ENCODE data around the gene LIMK1. TPM values are rescaled to one million over a fixed set of nuclear protein-coding genes. Genes with fewer than 3 reads are reported as not detected.

The LIMK1 gene
- total and polyA plus RNA-seq, 2 of the 13 experiments (the other 11 are each of a cell fraction or from before 2014, with no cell fraction given) = 8.9 to 18.8 TPM

DNA sequence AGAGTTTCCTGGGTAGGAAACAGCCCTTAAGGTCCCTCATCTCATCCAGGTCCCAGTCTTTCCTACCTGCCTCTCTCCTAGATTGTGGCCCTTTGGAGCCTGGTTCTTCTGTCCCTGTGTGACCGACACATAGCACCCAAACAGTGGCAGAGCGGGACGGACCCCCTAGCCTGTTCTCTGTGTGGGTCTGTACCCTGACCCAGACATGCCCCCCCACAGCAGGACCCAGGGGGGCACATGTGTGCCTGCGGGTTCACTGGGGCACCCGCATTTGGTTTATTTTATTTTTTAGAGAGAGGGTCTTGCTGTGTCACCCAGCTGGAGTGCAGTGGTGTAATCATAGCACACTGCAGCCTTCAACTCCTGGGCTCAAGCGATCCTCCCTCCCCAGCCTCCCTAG, 11.5 kb downstream of the LIMK1 start (continued):
- no peak for TF ChIP-seq ZNF772 (CRISPR knock-in tag; IDR thresholded peaks at IDR 0.05)
- no peak for TF ChIP-seq ZNF234 (CRISPR knock-in tag; conservative IDR thresholded peaks at IDR 0.05)
- TF ChIP-seq, protein P1, sequence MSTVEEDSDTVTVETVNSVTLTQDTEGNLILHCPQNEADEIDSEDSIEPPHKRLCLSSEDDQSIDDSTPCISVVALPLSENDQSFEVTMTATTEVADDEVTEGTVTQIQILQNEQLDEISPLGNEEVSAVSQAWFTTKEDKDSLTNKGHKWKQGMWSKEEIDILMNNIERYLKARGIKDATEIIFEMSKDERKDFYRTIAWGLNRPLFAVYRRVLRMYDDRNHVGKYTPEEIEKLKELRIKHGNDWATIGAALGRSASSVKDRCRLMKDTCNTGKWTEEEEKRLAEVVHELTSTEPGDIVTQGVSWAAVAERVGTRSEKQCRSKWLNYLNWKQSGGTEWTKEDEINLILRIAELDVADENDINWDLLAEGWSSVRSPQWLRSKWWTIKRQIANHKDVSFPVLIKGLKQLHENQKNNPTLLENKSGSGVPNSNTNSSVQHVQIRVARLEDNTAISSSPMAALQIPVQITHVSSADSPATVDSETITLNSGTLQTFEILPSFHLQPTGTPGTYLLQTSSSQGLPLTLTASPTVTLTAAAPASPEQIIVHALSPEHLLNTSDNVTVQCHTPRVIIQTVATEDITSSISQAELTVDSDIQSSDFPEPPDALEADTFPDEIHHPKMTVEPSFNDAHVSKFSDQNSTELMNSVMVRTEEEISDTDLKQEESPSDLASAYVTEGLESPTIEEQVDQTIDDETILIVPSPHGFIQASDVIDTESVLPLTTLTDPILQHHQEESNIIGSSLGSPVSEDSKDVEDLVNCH (CRISPR knock-in tag; IDR thresholded peaks at IDR 0.05) = no peak

GRCh38 chr7:74097937-74098614, 14.5 kb downstream of the LIMK1 start:
- Histone ChIP-seq H3K27me3 (ENCODE audit: control insufficient read depth in 1 of 2, insufficient read depth in 2 of 2, low read length in 2 of 2) (no peaks in the 10 kb centered on the region), H3K9ac (ENCODE audit: insufficient read depth, low read depth, low read length) (no peak overlapping the region), H3K4me2 (ENCODE audit: low read depth, low read length) (no peak overlapping the region), H3K9me3 (ENCODE audit: low read length) (no peaks in the 10 kb centered on the region), H2AFZ (ENCODE audit: low read length) (no peak overlapping the region), H3K27ac (ENCODE audit: extremely low read length, insufficient read depth, low read length) (no peak overlapping the region), H3K36me3 (replicated peaks in 1 of 2; ENCODE audit: control insufficient read depth in 1 of 2, insufficient read depth in 2 of 2, low read length in 2 of 2) (peaks cover 0 to 13% of the 10 kb centered on the region in 2 experiments; a peak in 3 of 5 replicates), H3K79me2 (ENCODE audit: insufficient read depth, low read length) (no peaks in the 10 kb centered on the region), H4K20me1 (ENCODE audit: insufficient read depth, low read length) (no peaks in the 10 kb centered on the region), H3K4me3 (replicated peaks in 1 of 3; ENCODE audit: insufficient read depth in 1 of 3, low read depth in 2 of 3, low read length in 3 of 3) (no peak overlapping the region), H3K4me1 (ENCODE audit: insufficient read depth, low read length) (no peaks in the 10 kb centered on the region)
- BruUV-seq (replicated peaks) = no TSS peak
- POLR2A ChIA-PET = no interaction called here
- over 99% methylated on average over 10 of the region's 11 CpGs for whole genome bisulfite sequencing (ENCODE audit: low lambda C conversion rate)
- CTCF ChIA-PET (ENCODE audit: low intra/inter-chr PET ratio, low total read pairs) = no interaction called here
- intact Hi-C loops (cut with micrococcal nuclease; ENCODE audit: unreplicated experiment) (no loop called here), in situ Hi-C loops (cut with HindIII; ENCODE audit: extremely low pct_ligation_motif_present, low pct_unique_long_range_greater_than_20kb) (no loop called here)
- no peak for TF ChIP-seq ZNF292 (CRISPR knock-in tag; IDR thresholded peaks at IDR 0.05; ENCODE audit: borderline replicate concordance, low read depth)
- no peak for TF ChIP-seq SP1 (IDR thresholded peaks at IDR 0.05)
- no peak for TF ChIP-seq SP1 (CRISPR knock-in tag; IDR thresholded peaks at IDR 0.05)
- no peak for TF ChIP-seq HDAC2 (CRISPR knock-in tag; IDR thresholded peaks at IDR 0.05)
- TF ChIP-seq, protein P2, sequence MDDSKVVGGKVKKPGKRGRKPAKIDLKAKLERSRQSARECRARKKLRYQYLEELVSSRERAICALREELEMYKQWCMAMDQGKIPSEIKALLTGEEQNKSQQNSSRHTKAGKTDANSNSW (CRISPR knock-in tag; IDR thresholded peaks at IDR 0.05; ENCODE audit: borderline replicate concordance) = no peak
- TF ChIP-seq ZFP36L2 (CRISPR knock-in tag; IDR thresholded peaks at IDR 0.05) = no peak
- TF ChIP-seq TMF1 (CRISPR knock-in tag; IDR thresholded peaks at IDR 0.05; ENCODE audit: low read depth) = no peak
- TF ChIP-seq PHF8 (CRISPR knock-in tag; IDR thresholded peaks at IDR 0.05) = no peak
- no peak for TF ChIP-seq KLF12 (CRISPR knock-in tag; IDR thresholded peaks at IDR 0.05; ENCODE audit: borderline replicate concordance)
- no peak for TF ChIP-seq ISX (CRISPR knock-in tag; conservative IDR thresholded peaks at IDR 0.05)
- TF ChIP-seq SIX4 (CRISPR knock-in tag; IDR thresholded peaks at IDR 0.05) = no peak
- no peak for TF ChIP-seq ZFP82 (CRISPR knock-in tag; IDR thresholded peaks at IDR 0.05; ENCODE audit: borderline replicate concordance)
- TF ChIP-seq KMT2A (CRISPR knock-in tag; IDR thresholded peaks at IDR 0.05) = no peak
- TF ChIP-seq TOPORS (CRISPR knock-in tag; IDR thresholded peaks at IDR 0.05) = no peak
- FAIRE-seq = no peak
- ATAC-seq = no peak
- DNase-seq (ENCODE audit: low spot score) = no peak

Data from HepG2 (cell line).